Natural killer cell (primary cell): Measurements from ENCODE around the gene C13orf46. TPM values are rescaled to one million over a fixed set of nuclear protein-coding genes. Genes with fewer than 3 reads are reported as not detected.

Experiments used
- ATAC-seq, 3 donors: fragments of 150-1000 bp in 2 of 3; fragments of 200-7000 bp in 1 of 3; cut with Tn5 transposase; 1 replicate in 1 of 3; 2 replicates in 2 of 3; pipeline ENCODE4 v1.10.0; 2021; ENCODE audit warnings: mild to moderate bottlenecking in 2 of 3, moderate library complexity in 2 of 3
- DNase-seq, 2 donors: peaks; one replicate each; pipeline versions ENCODE4 v3.0.0 to v3.0.0-alpha.2; 2013 to 2021; ENCODE audit warnings: mixed read lengths in 1 of 2
- H3K27ac ChIP-seq: one replicate; pipeline ENCODE4 v1.5.1; 2013; ENCODE audit warnings: mild to moderate bottlenecking, low read length
- H3K27me3 ChIP-seq: one replicate; pipeline ENCODE4 v1.6.1; 2013; ENCODE audit warnings: low read length; ENCODE audit not compliant: control insufficient read depth, insufficient read depth
- H3K36me3 ChIP-seq: one replicate; pipeline ENCODE4 v1.6.1; 2013; ENCODE audit warnings: low read length; ENCODE audit not compliant: control insufficient read depth, insufficient read depth
- H3K4me1 ChIP-seq: one replicate; pipeline ENCODE4 v1.6.1; 2013; ENCODE audit warnings: low read length; ENCODE audit not compliant: control insufficient read depth, insufficient read depth
- H3K4me3 ChIP-seq: one replicate; pipeline ENCODE4 v1.5.1; 2013; ENCODE audit warnings: low read length
- H3K9me3 ChIP-seq: one replicate; pipeline ENCODE4 v1.6.1; 2013; ENCODE audit warnings: low read length; ENCODE audit not compliant: control insufficient read depth, insufficient read depth
- H3K27ac Mint-ChIP-seq, 2 donors: one replicate each; pipeline ENCODE4 v1.8.0; 2022; ENCODE audit warnings: mild to moderate bottlenecking in 2 of 2, mixed read lengths in 2 of 2, moderate library complexity in 1 of 2
- H3K27me3 Mint-ChIP-seq, 2 donors: one replicate each; pipeline ENCODE4 v1.8.0; 2022; ENCODE audit warnings: low read depth in 2 of 2, mixed read lengths in 2 of 2
- H3K36me3 Mint-ChIP-seq: one replicate; pipeline ENCODE4 v1.8.0; 2022; ENCODE audit warnings: mixed read lengths
- H3K4me1 Mint-ChIP-seq, 2 donors: one replicate each; pipeline ENCODE4 v1.8.0; 2022; ENCODE audit warnings: mixed read lengths in 2 of 2
- H3K4me3 Mint-ChIP-seq: one replicate; pipeline ENCODE4 v1.8.0; 2022; ENCODE audit warnings: mild to moderate bottlenecking, moderate library complexity, mixed read lengths
- H3K9me3 Mint-ChIP-seq, 2 donors: one replicate each; pipeline ENCODE4 v1.8.0; 2022; ENCODE audit warnings: mixed read lengths in 2 of 2
- WGBS: methylation state at CpG from one replicate; pipeline ENCODE4 v1.1.7; 2013; ENCODE audit warnings: missing lambda C conversion rate; ENCODE audit not compliant: insufficient coverage; 5-methylcytosine and 5-hydroxymethylcytosine counted together
- intact Hi-C: fragments of 100-400 bp; cut with micrococcal nuclease; formaldehyde crosslinking; loops from one replicate; pipeline ENCODE4 v1.14.2; 2022
- total RNA-seq, 4 donors: library from RNA; stranded (reverse); fragments of 120-200 nt in 1 of 4; gene quantifications; one replicate each; pipeline versions ENCODE4 v1.2.3 to v1.2.4, GENCODE V29; 2013 to 2022
- TF ChIP-seq, protein P1 (sequence below): fragments of 200-600 bp; IDR thresholded peaks from one replicate; pipeline ENCODE4 v1.8.0; 2022; ENCODE audit warnings: antibody characterized with exemption

The C13orf46 gene
- total RNA-seq, 3 donors from 2014 or later (not counting 1 experiment from before 2014, with no cell fraction given): 21.1 to 23.9 (median 23.5) TPM

DNA sequence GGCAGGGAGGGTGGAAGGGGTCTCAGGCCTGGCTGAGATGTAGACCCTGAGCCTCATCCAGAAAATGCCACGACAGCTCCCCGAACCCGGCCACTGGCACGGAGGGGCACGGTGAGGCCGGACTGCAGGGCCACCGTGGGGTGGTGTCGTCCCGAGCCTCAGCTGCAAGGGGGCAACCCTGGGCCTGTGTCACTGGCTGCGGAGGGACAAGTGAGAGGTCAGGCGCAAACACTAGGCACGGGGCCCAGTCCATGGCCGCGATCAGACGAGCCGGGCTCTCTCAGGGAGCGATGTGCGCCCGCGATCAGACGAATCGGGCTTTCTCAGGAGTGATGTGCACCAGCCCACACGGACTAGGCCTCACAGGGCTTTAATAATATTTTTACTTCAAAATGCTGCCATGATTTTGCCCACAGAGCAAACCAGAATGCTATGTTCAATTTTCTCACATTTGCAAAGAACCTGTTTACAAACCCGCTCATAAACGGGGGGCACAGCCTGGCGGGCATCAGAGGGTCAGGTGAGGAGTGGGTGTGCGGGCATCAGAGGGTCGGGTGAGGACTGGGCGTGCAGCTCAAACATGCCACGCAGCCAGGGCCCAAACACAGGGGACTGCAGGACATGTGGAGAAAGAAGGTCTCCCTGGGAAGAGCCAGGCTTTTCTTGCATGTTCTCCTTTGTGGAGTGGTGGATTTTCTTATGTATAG is 42.6 kb upstream of the C13orf46 start:
- no peaks in the 10 kb centered on the region for H3K9me3 Mint-ChIP-seq
- H3K4me1 ChIP-seq: no peaks in the 10 kb centered on the region
- H3K27ac Mint-ChIP-seq: peak overlapping the region; percentile 63 to 72
- no peak overlapping the region for H3K4me3 Mint-ChIP-seq
- DNase-seq (no peak), ATAC-seq (no peak)
- peaks cover 86% of the 10 kb centered on the region for H3K36me3 ChIP-seq
- no peaks in the 10 kb centered on the region for H3K27me3 Mint-ChIP-seq
- H3K4me1 Mint-ChIP-seq: peaks cover 0 to 9% of the 10 kb centered on the region in 2 donors
- no peaks in the 10 kb centered on the region for H3K9me3 ChIP-seq
- 95% methylated on average over 30 of the region's 30 CpGs for WGBS
- no peaks in the 10 kb centered on the region for H3K27me3 ChIP-seq
- no peak overlapping the region for H3K4me3 ChIP-seq
- H3K27ac ChIP-seq: no peak overlapping the region
- TF ChIP-seq, protein P1, sequence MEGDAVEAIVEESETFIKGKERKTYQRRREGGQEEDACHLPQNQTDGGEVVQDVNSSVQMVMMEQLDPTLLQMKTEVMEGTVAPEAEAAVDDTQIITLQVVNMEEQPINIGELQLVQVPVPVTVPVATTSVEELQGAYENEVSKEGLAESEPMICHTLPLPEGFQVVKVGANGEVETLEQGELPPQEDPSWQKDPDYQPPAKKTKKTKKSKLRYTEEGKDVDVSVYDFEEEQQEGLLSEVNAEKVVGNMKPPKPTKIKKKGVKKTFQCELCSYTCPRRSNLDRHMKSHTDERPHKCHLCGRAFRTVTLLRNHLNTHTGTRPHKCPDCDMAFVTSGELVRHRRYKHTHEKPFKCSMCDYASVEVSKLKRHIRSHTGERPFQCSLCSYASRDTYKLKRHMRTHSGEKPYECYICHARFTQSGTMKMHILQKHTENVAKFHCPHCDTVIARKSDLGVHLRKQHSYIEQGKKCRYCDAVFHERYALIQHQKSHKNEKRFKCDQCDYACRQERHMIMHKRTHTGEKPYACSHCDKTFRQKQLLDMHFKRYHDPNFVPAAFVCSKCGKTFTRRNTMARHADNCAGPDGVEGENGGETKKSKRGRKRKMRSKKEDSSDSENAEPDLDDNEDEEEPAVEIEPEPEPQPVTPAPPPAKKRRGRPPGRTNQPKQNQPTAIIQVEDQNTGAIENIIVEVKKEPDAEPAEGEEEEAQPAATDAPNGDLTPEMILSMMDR: no peak
- H3K36me3 Mint-ChIP-seq: no peaks in the 10 kb centered on the region
- intact Hi-C loops: no loop called here

- H3K27me3 Mint-ChIP-seq: no peaks in the 10 kb centered on the region
- ATAC-seq (no peak), DNase-seq (no peak)
- TF ChIP-seq, protein P1: no peak
- peaks cover 2 to 4% of the 10 kb centered on the region in 2 donors for H3K4me1 Mint-ChIP-seq
- Histone ChIP-seq H3K4me1 (no peaks in the 10 kb centered on the region), H3K36me3 (peaks cover 86% of the 10 kb centered on the region), H3K27me3 (no peaks in the 10 kb centered on the region), H3K4me3 (no peak overlapping the region), H3K9me3 (no peaks in the 10 kb centered on the region), H3K27ac (no peak overlapping the region)
- no peak overlapping the region for H3K4me3 Mint-ChIP-seq
- H3K36me3 Mint-ChIP-seq: no peaks in the 10 kb centered on the region
- H3K9me3 Mint-ChIP-seq: no peaks in the 10 kb centered on the region
- peak overlapping the region; percentile 56 to 72 for H3K27ac Mint-ChIP-seq
- intact Hi-C loops: no loop called here
- 93% methylated on average over 11 of the region's 11 CpGs for WGBS
Measured at GRCh38 chr13:114015969-114016295, 42.1 kb upstream of the C13orf46 start.

DNA sequence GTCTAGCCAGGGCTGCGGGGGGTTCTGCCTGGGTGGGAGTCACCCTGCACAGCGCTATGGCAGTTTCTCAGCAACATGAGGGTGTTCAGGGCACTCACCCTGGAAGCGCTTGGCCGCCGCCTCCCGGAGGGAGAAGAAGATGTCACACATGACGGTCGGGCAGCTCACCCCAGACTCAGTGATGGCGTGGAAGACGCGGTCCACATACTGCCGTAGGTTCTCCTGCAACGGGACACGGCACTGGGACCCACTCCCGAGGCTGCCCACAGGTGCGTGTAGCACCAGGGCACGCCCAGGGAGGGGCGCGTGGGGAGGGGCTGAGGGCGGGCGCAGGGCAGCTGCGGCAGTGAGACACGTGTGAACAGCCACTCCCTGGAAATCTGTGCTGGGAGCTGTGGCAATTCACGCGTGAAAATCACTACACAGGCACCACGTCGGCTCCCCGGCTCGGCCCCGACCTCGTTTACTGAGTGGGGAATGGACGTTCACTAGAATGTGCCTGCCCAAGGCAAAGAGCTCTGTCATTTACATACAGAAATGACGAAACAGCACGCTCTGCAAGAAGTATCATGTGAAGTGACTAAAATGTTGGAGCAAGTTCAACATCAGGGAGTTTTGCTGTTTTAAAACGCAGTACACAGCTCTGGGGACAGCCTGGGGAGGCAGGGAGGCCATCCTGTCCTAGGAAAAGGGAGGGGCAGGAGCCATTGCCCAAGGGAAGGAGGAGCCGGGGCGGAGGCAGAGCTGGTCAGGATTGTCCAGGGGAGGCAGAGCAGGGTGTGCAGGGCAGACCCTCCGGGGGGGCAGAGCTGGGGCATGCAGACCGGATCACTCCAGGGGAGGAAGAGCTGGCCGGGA is 41.5 kb upstream of the C13orf46 start:
- TF ChIP-seq, protein P1: no peak
- Mint-ChIP-seq H3K4me3 (peak overlapping the region; percentile 21), H3K27ac (peak overlapping the region; percentile 56 to 72), H3K27me3 (no peaks in the 10 kb centered on the region), H3K9me3 (no peaks in the 10 kb centered on the region), H3K36me3 (no peaks in the 10 kb centered on the region), H3K4me1 (peaks cover 4 to 5% of the 10 kb centered on the region in 2 donors)
- no peak overlapping the region for H3K4me3 ChIP-seq
- H3K4me1 ChIP-seq: no peaks in the 10 kb centered on the region
- H3K27ac ChIP-seq: no peak overlapping the region
- intact Hi-C loops: no loop called here
- ATAC-seq (no peak), DNase-seq (no peak)
- no peaks in the 10 kb centered on the region for H3K27me3 ChIP-seq
- no peaks in the 10 kb centered on the region for H3K9me3 ChIP-seq
- peaks cover 83% of the 10 kb centered on the region for H3K36me3 ChIP-seq
- 95% methylated on average over 40 of the region's 40 CpGs for WGBS
